Activated CD8-positive, alpha-beta T cell treated with anti-CD3 and anti-CD28 coated beads for 36 hours (primary cell): ENCODE measurements around the gene SYNJ2. TPM values are rescaled to one million over a fixed set of nuclear protein-coding genes. Genes with fewer than 3 reads are reported as not detected.

Experiments used
- ATAC-seq: fragments of 200-7000 bp; cut with Tn5 transposase; one replicate; pipeline ENCODE4 v1.10.0; 2021; ENCODE audit warnings: mild to moderate bottlenecking, moderate library complexity
- CTCF ChIA-PET: fragments of 350-600 bp; sonication (Branson Sonifier 250); formaldehyde crosslinking; loops from one replicate; lab custom pipeline; 2021; ENCODE audit warnings: antibody characterized with exemption; lab: Charles Lee
- POLR2A ChIA-PET: fragments of 350-600 bp; sonication (Branson Sonifier 250); formaldehyde crosslinking; loops from one replicate; lab custom pipeline; 2021; ENCODE audit warnings: antibody characterized with exemption; lab: Charles Lee
- DNase-seq: peaks from one replicate; pipeline ENCODE4 v3.0.0-alpha.2; 2020
- H3K27ac Mint-ChIP-seq: one replicate; pipeline ENCODE4 v1.8.0; 2021; ENCODE audit warnings: mild to moderate bottlenecking, mixed read lengths
- H3K27me3 Mint-ChIP-seq: one replicate; pipeline ENCODE4 v1.8.0; 2021; ENCODE audit warnings: mixed read lengths
- H3K36me3 Mint-ChIP-seq: one replicate; pipeline ENCODE4 v1.8.0; 2021; ENCODE audit warnings: low read depth, mixed read lengths
- H3K4me1 Mint-ChIP-seq: one replicate; pipeline ENCODE4 v1.8.0; 2021; ENCODE audit warnings: low read depth, mixed read lengths
- H3K4me3 Mint-ChIP-seq: one replicate; pipeline ENCODE4 v1.8.0; 2021; ENCODE audit warnings: mild to moderate bottlenecking, moderate library complexity, mixed read lengths
- H3K9me3 Mint-ChIP-seq: one replicate; pipeline ENCODE4 v1.8.0; 2021; ENCODE audit warnings: mixed read lengths
- CTCF ChIP-seq: fragments of 200-600 bp; IDR thresholded peaks from one replicate; pipeline ENCODE4 v1.8.0; 2022; ENCODE audit warnings: antibody characterized with exemption, mild to moderate bottlenecking
- intact Hi-C: fragments of 100-400 bp; cut with micrococcal nuclease; formaldehyde crosslinking; loops from one replicate; pipeline ENCODE4 v1.10.0; 2022
- total RNA-seq, 2 experiments: library from RNA; stranded (reverse); gene quantifications; one replicate each; pipeline ENCODE4 v1.2.3, GENCODE V29; 2021

SYNJ2 gene
- total RNA-seq, 2 experiments from 2014 or later, result 27.7 to 28.5 TPM

GRCh38 chr6:158028876-158029275 lies 47.2 kb downstream of the SYNJ2 start:
- H3K4me3 Mint-ChIP-seq, result no peak overlapping the region
- intact Hi-C loops, result loop anchor here (5.0 kb wide), 1 partner anchor 47 kb away; the partner anchor contains the start of gene SYNJ2
- DNase-seq (no peak), ATAC-seq (no peak)
- H3K9me3 Mint-ChIP-seq, result no peaks in the 10 kb centered on the region
- H3K27ac Mint-ChIP-seq, result no peak overlapping the region
- CTCF ChIA-PET, result interaction anchor here (1.0 to 1.6 kb wide), 3 partner anchors 19 to 45 kb away, joined by 3 to 7 read pairs (median 3); no protein-coding TSS in a partner anchor
- H3K27me3 Mint-ChIP-seq, result no peaks in the 10 kb centered on the region
- no peak for TF ChIP-seq CTCF
- peaks cover 43% of the 10 kb centered on the region for H3K4me1 Mint-ChIP-seq
- POLR2A ChIA-PET, result interaction anchor here (1.0 kb wide), 2 partner anchors 17 to 47 kb away, joined by 3 read pairs; partner anchors contain the start of gene SYNJ2
- peaks cover 24% of the 10 kb centered on the region for H3K36me3 Mint-ChIP-seq

- ATAC-seq (no peak), DNase-seq (no peak)
- Mint-ChIP-seq H3K4me3 (no peak overlapping the region), H3K27ac (no peak overlapping the region), H3K36me3 (peaks cover 24% of the 10 kb centered on the region), H3K27me3 (no peaks in the 10 kb centered on the region), H3K4me1 (peaks cover 43% of the 10 kb centered on the region), H3K9me3 (no peaks in the 10 kb centered on the region)
- CTCF ChIA-PET, result interaction anchor here (1.0 kb wide), 1 partner anchor 44 kb away, joined by 3 read pairs; no protein-coding TSS in a partner anchor
- no peak for TF ChIP-seq CTCF
- intact Hi-C loops, result loop anchor here (5.0 kb wide), 1 partner anchor 47 kb away; the partner anchor contains the start of gene SYNJ2
- POLR2A ChIA-PET, result interaction anchor here (1.2 kb wide), 1 partner anchor 10 kb away, joined by 3 read pairs; no protein-coding TSS in a partner anchor
Measured at GRCh38 chr6:158029668-158030230, 48.1 kb downstream of the SYNJ2 start.

GRCh38 chr6:158030380-158031300 lies 49.0 kb downstream of the SYNJ2 start:
- ATAC-seq, result no peak
- no peak overlapping the region for H3K4me3 Mint-ChIP-seq
- no peaks in the 10 kb centered on the region for H3K9me3 Mint-ChIP-seq
- H3K27me3 Mint-ChIP-seq, result no peaks in the 10 kb centered on the region
- H3K36me3 Mint-ChIP-seq, result peaks cover 25% of the 10 kb centered on the region
- intact Hi-C loops, result no loop called here
- peak overlapping the region; percentile 60 for H3K27ac Mint-ChIP-seq
- peaks cover 43% of the 10 kb centered on the region for H3K4me1 Mint-ChIP-seq
- ChIA-PET POLR2A (interaction anchor here (0.7 to 1.9 kb wide), 5 partner anchors 9 to 49 kb away, joined by 3 to 9 read pairs (median 3); partner anchors contain the start of gene SYNJ2), CTCF (interaction anchor here (0.8 to 1.4 kb wide), 4 partner anchors 8 to 49 kb away, joined by 3 to 6 read pairs (median 4); partner anchors contain the start of gene SYNJ2)
- DNase-seq, result no peak
- TF ChIP-seq CTCF, result no peak

- DNase-seq (peak; percentile 85), ATAC-seq (peak; percentile 51)
- peaks cover 36% of the 10 kb centered on the region for H3K4me1 Mint-ChIP-seq
- no peak for TF ChIP-seq CTCF
- intact Hi-C loops, result no loop called here
- no peaks in the 10 kb centered on the region for H3K9me3 Mint-ChIP-seq
- no peaks in the 10 kb centered on the region for H3K27me3 Mint-ChIP-seq
- ChIA-PET CTCF (interaction anchor here (1.0 to 1.4 kb wide), 4 partner anchors 7 to 50 kb away, joined by 3 to 4 read pairs (median 4); partner anchors contain the start of gene SYNJ2), POLR2A (interaction anchor here (0.5 to 1.9 kb wide), 5 partner anchors 10 to 641 kb away, joined by 3 to 9 read pairs (median 3); partner anchors contain the start of gene SYNJ2)
- peaks cover 34% of the 10 kb centered on the region for H3K36me3 Mint-ChIP-seq
- no peak overlapping the region for H3K4me3 Mint-ChIP-seq
- H3K27ac Mint-ChIP-seq, result peak overlapping the region; percentile 60
Measured at GRCh38 chr6:158031381-158032353, 50.0 kb downstream of the SYNJ2 start.
